ENCODE measurements around the gene IRGQ.
"Not testable (repeated sequence)": the region's sequence is repeated elsewhere in the genome, so short reads cannot be mapped to it uniquely, and the experiment has no call there.

IRGQ gene, protein sequence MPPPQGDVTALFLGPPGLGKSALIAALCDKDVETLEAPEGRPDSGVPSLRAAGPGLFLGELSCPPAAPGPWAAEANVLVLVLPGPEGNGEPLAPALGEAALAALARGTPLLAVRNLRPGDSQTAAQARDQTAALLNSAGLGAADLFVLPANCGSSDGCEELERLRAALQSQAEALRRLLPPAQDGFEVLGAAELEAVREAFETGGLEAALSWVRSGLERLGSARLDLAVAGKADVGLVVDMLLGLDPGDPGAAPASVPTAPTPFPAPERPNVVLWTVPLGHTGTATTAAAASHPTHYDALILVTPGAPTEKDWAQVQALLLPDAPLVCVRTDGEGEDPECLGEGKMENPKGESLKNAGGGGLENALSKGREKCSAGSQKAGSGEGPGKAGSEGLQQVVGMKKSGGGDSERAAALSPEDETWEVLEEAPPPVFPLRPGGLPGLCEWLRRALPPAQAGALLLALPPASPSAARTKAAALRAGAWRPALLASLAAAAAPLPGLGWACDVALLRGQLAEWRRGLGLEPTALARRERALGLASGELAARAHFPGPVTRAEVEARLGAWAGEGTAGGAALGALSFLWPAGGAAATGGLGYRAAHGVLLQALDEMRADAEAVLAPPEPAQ

GRCh38 chr19:43595999-43596841 is at the start of gene IRGQ, which contains the start of gene ZNF576:
IRGQ (minus strand) TSS chr19:43596134; CDS start chr19:43595338, 796 bp downstream.
ZNF576 (plus strand) TSS chr19:43596595; CDS start chr19:43597109, 514 bp downstream.
- peak; percentile 100 for DNase-seq (ENCODE audit: low read depth in 2 of 2)

- DNase-seq (ENCODE audit: low read depth in 2 of 2), result no peak
These were observed 48.2 kb upstream of the IRGQ start for GRCh38 chr19:43644181-43644580.

GRCh38 chr19:43643326-43643725 is 47.4 kb upstream of the IRGQ start:
- no peak for DNase-seq (ENCODE audit: low read depth in 2 of 2)

GRCh38 chr19:43642531-43642930 is 46.6 kb upstream of the IRGQ start:
- no peak for DNase-seq (ENCODE audit: low read depth in 2 of 2)

DNA sequence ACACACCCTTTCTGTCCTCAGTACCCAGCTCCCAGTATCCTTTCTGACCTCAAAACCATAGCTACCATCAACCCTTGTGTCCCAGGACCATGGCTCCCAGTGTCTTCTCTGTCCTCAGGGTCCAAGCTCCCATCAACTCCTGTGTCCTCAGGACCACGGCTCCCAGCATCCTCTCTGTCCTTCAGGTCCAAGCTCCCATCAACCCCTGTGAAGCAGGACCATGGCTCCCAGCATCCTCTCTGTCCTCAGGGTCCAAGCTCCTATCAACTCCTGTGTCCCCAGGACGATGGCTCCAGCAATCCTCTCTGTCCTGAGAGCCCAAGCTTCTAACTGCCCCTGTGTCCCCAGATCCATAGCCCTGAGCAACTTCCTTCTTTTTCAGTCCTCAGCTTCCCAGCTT is 45.4 kb upstream of the IRGQ start:
- no peak for DNase-seq (ENCODE audit: low read depth in 2 of 2)

DNA sequence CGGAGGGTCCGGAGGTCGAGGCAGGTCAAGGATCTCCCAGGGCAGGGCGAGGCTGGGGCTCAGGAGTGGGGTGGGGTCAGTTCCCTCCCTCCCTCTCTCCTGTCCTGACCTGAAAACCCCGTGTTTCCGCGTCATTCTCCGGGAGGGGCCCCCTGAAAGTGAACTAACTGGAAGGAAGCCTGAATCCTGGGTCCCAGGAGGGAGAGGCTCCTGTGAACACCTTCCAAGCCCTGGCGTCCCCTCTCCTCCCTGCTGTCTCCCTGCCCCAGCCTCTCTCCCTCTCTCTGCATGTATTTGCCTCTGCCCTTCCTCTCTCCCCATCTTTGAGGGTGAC is 44.5 kb upstream of the IRGQ start:
- DNase-seq (ENCODE audit: low read depth in 2 of 2), result no peak

GRCh38 chr19:43639519-43640423 is 43.8 kb upstream of the IRGQ start, which contains the start of gene CADM4:
CADM4 (minus strand) TSS chr19:43639850; CDS start chr19:43639790, 60 bp downstream.
- DNase-seq (ENCODE audit: low read depth in 2 of 2), result peak; percentile 20

DNA sequence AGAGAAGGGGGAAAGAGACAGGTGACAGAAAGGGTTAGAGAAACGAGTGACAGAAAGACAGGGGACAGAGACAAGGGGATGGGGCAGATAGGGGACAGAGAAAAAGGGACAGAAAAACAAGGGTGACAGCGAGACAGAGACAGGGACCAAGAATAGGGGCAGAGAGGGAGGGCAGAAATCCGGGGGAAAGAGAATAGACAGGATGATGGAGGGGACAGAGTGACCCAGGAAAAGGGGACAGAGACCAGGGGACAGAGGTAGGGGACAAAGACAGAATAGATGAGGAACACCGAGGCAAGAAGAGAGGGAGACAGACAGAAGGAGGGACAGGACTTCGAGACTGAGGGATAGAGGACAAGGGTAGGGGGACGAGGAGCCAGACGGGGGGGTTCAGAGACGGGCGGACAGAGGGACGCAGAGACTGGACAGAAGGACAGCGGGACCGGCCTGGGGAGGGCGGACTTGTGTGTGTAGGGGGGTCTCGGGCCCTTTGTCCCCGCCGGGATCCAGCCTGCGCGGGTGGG is 43.1 kb upstream of the IRGQ start:
- no peak for DNase-seq (ENCODE audit: low read depth in 2 of 2)

DNA sequence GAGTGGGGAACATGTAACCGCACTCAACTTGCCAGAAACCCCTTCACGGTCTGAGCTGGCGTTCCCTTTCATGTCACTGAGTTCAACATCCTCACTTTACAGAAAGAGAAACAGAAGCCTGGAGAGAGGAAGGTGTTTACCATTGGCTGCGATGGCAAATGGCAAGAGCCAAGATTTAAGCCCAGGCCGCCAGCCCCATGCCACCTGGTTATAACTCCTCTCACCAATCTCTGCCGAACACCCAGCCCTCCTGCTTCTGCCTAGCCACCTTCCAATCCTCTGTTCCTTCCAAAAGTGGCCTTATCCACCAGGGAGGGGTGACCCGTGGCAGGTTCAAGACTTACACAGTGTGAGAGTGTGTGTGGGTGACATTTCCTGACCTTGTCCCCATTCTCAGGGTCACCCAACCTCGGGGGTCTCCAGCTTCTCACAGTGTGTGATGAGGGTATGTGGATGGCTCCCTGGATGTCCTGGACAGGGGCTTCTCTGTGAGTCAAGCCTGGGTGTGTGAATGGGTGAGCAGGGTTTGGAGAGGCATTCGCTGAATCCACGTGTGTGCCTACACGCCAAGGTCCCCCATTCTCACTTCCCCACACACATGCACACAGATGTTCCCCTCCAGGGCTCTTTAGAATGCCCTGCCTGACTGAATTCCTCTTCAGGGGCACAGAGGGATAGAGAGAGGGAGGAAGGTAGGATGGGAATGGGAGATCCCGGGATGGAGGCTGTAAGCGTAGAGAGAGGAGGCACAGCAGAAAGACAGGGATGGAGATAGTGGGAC is 42.5 kb upstream of the IRGQ start:
- DNase-seq (ENCODE audit: low read depth in 2 of 2), result no peak

DNA sequence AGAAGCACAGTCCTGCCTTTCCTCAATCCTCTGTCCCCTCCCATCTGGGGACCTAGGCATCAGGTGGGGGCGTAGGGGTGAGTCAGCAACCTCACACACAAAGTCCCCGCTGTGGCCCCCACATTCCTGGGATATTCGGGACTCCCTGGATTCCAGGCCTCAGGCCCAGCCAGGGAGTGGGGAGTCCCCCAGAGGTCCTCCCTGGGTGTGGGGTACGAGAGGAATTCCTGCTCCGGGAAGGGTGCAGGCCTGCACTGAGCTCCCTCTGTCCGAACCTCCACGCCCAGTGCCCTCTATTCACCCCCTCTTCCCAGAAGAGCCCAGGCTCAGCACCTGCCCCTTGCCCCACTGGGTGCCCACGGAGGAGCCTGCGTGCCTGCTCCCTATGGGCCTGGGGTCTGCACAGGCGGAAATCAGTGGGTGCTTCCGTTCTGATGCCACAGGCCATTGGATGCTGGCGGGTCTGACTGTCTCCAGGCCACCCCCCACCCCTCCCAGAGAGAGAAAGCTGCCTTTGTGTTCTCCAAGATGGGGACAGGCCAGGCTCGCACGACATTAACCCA is 40.3 kb upstream of the IRGQ start:
- no peak for DNase-seq (ENCODE audit: low read depth in 2 of 2)

DNA sequence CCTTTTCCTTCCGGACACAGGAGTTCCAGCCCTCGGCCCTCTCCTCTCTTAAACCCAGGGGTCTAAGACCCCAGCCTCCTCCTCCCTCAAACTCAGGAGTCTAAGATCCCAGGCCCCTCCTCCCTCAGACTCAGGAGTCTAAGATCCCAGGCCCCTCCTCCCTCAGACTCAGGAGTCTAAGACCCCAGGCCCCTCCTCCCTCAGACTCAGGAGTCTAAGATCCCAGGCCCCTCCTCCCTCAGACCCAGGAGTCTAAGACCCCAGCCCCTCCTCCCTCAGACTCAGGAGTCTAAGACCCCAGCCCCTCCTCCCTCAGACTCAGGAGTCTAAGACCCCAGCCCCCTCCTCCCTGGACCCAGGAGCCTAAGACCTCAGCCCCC is 39.6 kb upstream of the IRGQ start:
- DNase-seq (ENCODE audit: low read depth in 2 of 2), result not testable (repeated sequence)

GRCh38 chr19:43634872-43635560 is 39.1 kb upstream of the IRGQ start:
- DNase-seq (ENCODE audit: low read depth in 2 of 2), result no peak

- no peak for DNase-seq (ENCODE audit: low read depth in 2 of 2)
These were observed 38.6 kb upstream of the IRGQ start for GRCh38 chr19:43634506-43634871.

DNA sequence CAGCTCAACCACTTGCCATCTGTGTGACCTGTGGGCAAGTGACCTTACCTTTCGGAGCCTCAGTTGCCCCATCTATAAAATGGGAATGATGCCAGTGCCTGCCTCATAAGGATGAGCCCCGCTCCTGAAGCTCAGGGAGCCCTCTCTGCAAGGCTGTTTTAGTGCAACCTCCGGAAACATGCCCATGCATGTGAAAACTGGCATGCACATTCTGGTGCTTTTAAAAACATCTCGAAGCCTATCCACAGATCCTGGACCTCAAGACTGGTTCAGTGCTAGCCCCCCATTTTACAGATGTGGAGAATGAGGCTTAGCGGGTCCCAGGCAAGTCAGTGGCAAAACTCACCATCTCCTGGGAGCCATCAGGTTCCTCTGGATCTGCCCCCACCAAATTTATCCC is 38.1 kb upstream of the IRGQ start:
- no peak for DNase-seq (ENCODE audit: low read depth in 2 of 2)

DNA sequence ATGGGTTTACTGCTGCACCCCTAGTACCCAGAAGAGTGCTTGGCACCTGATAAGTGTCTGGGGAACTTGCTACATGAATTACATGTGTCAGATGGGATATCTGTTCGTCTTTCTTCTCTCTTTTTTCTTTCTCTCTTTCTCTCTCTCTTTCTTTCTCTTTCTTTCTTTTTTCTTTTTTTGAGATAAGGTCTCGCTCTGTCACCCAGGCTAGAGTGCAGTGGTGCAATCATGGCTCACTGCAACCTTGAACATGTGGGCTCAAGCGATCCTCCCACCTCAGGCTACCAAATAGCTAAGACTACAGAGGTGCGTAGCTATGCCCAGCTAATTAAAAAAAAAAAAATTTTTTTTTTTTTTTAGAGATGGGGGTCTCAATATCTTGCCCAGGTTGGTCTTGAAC is 37.6 kb upstream of the IRGQ start:
- DNase-seq (ENCODE audit: low read depth in 2 of 2), result no peak

GRCh38 chr19:43631491-43631890 is 35.6 kb upstream of the IRGQ start:
- DNase-seq (ENCODE audit: low read depth in 2 of 2), result no peak

- DNase-seq (ENCODE audit: low read depth in 2 of 2), result no peak
These were observed 32.9 kb upstream of the IRGQ start for GRCh38 chr19:43628646-43629326.

GRCh38 chr19:43626838-43627237 is 30.9 kb upstream of the IRGQ start:
- DNase-seq (ENCODE audit: low read depth in 2 of 2), result no peak

All from stimulated activated CD4-positive, alpha-beta T cell treated with anti-CD3 and anti-CD28 coated beads, Interleukin-4, amount 100 ng/mL, for 48 hours (primary cell).